ENCODE data around the gene SUPT6H. TPM values are rescaled to one million over a fixed set of nuclear protein-coding genes. Genes with fewer than 3 reads are reported as not detected.
"Not testable (repeated sequence)": the region's sequence is repeated elsewhere in the genome, so short reads cannot be mapped to it uniquely, and the experiment has no call there.

The SUPT6H gene
- polyA plus RNA-seq, 4 donors: 26.4 to 69.7 (median 29.0) TPM

DNA sequence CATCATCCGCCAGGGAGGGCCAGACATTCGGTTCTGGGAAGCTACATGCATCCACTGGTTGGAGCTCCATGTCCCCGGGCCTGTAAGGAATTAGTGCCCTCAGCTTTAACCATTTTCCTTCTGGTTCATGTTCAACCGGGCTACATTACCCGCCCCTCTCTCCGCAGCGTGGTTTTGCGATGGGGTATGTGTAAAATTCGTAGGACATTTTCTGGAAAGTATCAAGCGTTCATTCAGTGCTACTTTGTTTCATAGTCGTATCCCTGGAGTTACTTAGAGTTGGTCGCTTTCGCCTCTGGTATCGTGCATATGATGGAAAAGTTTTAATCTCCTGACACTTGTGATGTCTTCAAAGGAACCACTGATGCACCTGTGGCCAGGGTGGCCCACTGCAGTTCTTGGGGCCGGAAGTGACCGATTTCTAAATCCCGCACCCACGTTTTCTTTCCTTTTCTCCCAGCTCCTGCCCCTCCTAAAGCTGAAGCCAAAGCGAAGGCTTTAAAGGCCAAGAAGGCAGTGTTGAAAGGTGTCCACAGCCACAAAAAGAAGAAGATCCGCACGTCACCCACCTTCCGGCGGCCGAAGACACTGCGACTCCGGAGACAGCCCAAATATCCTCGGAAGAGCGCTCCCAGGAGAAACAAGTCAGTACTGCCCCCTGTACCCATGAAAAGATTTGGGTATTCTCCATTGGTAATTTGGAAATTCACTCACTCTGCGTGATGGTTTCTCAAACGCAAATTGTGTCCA is 58.4 kb downstream of the SUPT6H start:
- Histone ChIP-seq H3K27me3 (ENCODE audit: control insufficient read depth in 3 of 3, insufficient read depth in 3 of 3, low read length in 3 of 3) (peaks cover 0 to 5% (median 3%) of the 10 kb centered on the region in 3 donors), H3K4me3 (ENCODE audit: low read depth in 1 of 3, low read length in 3 of 3) (peak overlapping the region; percentile 58 to 93 (median 85)), H3K4me1 (ENCODE audit: control insufficient read depth in 3 of 3, insufficient read depth in 2 of 3, low read depth in 1 of 3, low read length in 2 of 3) (peaks cover 0 to 53% (median 2%) of the 10 kb centered on the region in 3 donors), H3K36me3 (ENCODE audit: control insufficient read depth in 3 of 3, insufficient read depth in 2 of 3, low read depth in 1 of 3, low read length in 3 of 3) (peaks cover 5 to 51% (median 11%) of the 10 kb centered on the region in 3 donors), H3K9me3 (ENCODE audit: control insufficient read depth in 2 of 2, insufficient read depth in 1 of 2, low read depth in 1 of 2, low read length in 1 of 2) (no peaks in the 10 kb centered on the region), H3K27ac (ENCODE audit: low read depth in 1 of 3, low read length in 2 of 3) (peak overlapping the region; percentile 58 to 95 (median 88))
- DNase-seq (peak in 1 of 2 donors; percentile 46), FAIRE-seq (no peak)
- WGBS, 3 donors: 0 to 2% (median 1%) methylated on average over 24 to 29 of the region's 30 CpGs

DNA sequence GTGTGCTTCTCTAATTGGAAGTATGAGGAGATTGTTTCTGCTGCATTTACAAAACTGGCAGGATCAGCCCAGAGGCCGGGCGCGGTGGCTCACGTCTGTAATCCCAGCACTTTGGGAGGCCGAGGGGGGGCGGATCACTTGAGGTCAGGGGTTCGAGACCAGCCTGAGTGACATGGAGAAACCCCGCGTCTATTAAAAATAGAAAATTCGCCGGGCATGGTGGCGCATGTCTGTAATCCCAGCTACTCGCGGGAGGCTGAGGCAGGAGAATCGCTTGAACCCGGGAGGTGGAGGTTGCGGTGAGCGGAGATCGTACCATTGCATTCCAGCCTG is 59.0 kb downstream of the SUPT6H start:
- Histone ChIP-seq H3K36me3 (ENCODE audit: control insufficient read depth in 3 of 3, insufficient read depth in 2 of 3, low read depth in 1 of 3, low read length in 3 of 3) (peaks cover 5 to 46% (median 11%) of the 10 kb centered on the region in 3 donors), H3K4me3 (ENCODE audit: low read depth in 1 of 3, low read length in 3 of 3) (peak overlapping the region; percentile 58 to 93 (median 85)), H3K4me1 (ENCODE audit: control insufficient read depth in 3 of 3, insufficient read depth in 2 of 3, low read depth in 1 of 3, low read length in 2 of 3) (peaks cover 0 to 56% (median 2%) of the 10 kb centered on the region in 3 donors)
- FAIRE-seq; H3K27me3 ChIP-seq (ENCODE audit: control insufficient read depth in 3 of 3, insufficient read depth in 3 of 3, low read length in 3 of 3); H3K27ac ChIP-seq (ENCODE audit: low read depth in 1 of 3, low read length in 2 of 3); H3K9me3 ChIP-seq (ENCODE audit: control insufficient read depth in 2 of 2, insufficient read depth in 1 of 2, low read depth in 1 of 2, low read length in 1 of 2); DNase-seq: not testable (repeated sequence)
- WGBS, 3 donors: 6 to 22% (median 10%) methylated on average over 19 of the region's 19 CpGs

DNA sequence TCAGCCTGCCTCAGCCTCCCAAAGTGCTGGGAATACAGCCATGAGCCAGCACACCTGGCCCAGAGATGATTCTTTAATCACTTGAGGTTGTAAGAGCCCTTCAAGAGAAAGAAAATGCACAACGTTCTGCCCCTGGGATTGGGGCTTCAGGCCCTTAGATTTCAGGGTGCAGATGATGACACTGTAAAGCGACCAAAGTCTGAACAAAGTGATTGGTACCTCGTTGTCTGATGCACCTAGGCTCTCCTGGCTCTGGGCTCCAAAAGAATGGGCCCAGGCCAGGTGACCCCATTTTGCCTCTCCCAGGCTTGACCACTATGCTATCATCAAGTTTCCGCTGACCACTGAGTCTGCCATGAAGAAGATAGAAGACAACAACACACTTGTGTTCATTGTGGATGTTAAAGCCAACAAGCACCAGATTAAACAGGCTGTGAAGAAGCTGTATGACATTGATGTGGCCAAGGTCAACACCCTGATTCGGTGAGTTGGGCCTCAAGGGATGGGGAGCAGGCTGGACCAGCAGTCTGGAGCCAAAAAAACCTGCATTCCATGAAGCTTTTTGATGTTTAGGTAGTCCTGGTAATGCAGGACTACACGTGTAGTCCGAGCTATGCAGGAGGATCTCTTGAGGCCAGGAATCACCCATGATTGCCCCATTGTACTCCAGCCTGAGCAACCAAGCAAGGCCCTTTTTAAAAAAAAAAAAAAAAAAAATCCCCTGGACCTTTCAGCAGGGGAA is 60.6 kb downstream of the SUPT6H start:
- no peak for FAIRE-seq
- Histone ChIP-seq H3K9me3 (ENCODE audit: control insufficient read depth in 2 of 2, insufficient read depth in 1 of 2, low read depth in 1 of 2, low read length in 1 of 2) (no peaks in the 10 kb centered on the region), H3K4me3 (ENCODE audit: low read depth in 1 of 3, low read length in 3 of 3) (no peak overlapping the region), H3K36me3 (ENCODE audit: control insufficient read depth in 3 of 3, insufficient read depth in 2 of 3, low read depth in 1 of 3, low read length in 3 of 3) (peaks cover 5 to 43% (median 11%) of the 10 kb centered on the region in 3 donors), H3K4me1 (ENCODE audit: control insufficient read depth in 3 of 3, insufficient read depth in 2 of 3, low read depth in 1 of 3, low read length in 2 of 3) (peaks cover 0 to 48% (median 2%) of the 10 kb centered on the region in 3 donors), H3K27me3 (ENCODE audit: control insufficient read depth in 3 of 3, insufficient read depth in 3 of 3, low read length in 3 of 3) (peaks cover 0 to 3% (median 0%) of the 10 kb centered on the region in 3 donors), H3K27ac (ENCODE audit: low read depth in 1 of 3, low read length in 2 of 3) (peak overlapping the region in 1 of 3 donors; percentile 26)
- 49 to 59% (median 54%) methylated on average over 7 of the region's 7 CpGs for WGBS, 3 donors
- DNase-seq: no peak

DNA sequence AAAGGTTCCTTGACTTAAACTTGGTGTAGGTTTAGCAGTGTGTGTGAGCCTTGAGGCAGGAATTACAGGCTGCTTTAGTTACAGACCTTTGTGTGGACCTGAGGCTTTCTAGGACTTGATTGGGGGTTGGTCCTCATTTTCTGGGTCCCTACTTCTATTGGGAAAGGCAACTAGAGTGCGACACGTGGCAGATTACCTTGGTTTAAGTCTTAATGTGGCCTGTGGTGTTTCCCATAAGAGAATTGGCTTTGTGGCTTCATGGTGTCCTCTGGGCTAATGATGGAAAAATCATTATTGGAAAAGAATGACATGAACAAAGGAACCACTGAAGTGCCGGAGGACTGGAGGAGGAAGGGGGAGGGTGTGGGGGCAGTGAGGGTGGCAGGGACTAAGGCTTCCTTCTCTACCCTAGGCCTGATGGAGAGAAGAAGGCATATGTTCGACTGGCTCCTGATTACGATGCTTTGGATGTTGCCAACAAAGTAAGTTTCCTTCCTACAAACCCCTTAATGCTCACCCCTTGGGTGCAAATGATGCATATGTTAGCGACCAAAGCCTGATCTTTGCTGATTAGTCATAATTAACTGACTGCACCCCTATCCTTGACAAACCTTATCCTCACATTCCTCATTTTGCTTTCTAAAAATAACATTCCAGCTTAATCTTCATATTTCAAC is 61.3 kb downstream of the SUPT6H start:
- Histone ChIP-seq H3K4me3 (ENCODE audit: low read depth in 1 of 3, low read length in 3 of 3) (no peak overlapping the region), H3K36me3 (ENCODE audit: control insufficient read depth in 3 of 3, insufficient read depth in 2 of 3, low read depth in 1 of 3, low read length in 3 of 3) (peaks cover 5 to 43% (median 11%) of the 10 kb centered on the region in 3 donors), H3K27me3 (ENCODE audit: control insufficient read depth in 3 of 3, insufficient read depth in 3 of 3, low read length in 3 of 3) (no peaks in the 10 kb centered on the region), H3K9me3 (ENCODE audit: control insufficient read depth in 2 of 2, insufficient read depth in 1 of 2, low read depth in 1 of 2, low read length in 1 of 2) (no peaks in the 10 kb centered on the region), H3K27ac (ENCODE audit: low read depth in 1 of 3, low read length in 2 of 3) (no peak overlapping the region), H3K4me1 (ENCODE audit: control insufficient read depth in 3 of 3, insufficient read depth in 2 of 3, low read depth in 1 of 3, low read length in 2 of 3) (peaks cover 0 to 43% (median 2%) of the 10 kb centered on the region in 3 donors)
- DNase-seq: no peak
- 66 to 79% (median 71%) methylated on average over 6 of the region's 6 CpGs for WGBS, 3 donors
- FAIRE-seq: no peak

DNA sequence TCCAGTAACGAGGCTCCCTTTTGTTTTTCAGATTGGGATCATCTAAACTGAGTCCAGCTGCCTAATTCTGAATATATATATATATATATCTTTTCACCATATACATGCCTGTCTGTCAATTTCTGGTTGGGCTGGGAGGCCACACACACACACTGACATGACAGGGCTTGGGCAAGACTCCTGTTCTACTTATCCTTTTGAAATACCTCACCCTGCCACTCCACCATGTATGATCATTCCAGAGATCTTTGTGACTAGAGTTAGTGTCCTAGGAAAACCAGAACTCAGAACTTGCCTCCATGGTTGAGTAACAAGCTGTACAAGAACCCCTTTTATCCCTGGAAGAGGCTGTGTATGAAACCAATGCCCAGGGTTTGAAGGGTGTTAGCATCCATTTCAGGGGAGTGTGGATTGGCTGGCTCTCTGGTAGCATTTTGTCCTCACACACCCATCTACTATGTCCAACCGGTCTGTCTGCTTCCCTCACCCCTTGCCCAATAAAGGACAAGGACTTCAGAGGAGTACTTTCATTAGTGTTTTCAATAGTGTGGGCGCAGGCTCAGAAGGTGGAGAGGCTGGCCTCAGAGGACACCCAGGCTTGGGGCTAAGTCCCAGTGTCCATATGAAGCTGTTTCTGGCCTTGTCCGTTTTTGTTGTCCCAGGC is 62.0 kb downstream of the SUPT6H start:
- peaks cover 0 to 37% (median 2%) of the 10 kb centered on the region in 3 donors for H3K4me1 ChIP-seq (ENCODE audit: control insufficient read depth in 3 of 3, insufficient read depth in 2 of 3, low read depth in 1 of 3, low read length in 2 of 3)
- not testable (repeated sequence) for FAIRE-seq; H3K27ac ChIP-seq (ENCODE audit: low read depth in 1 of 3, low read length in 2 of 3); H3K9me3 ChIP-seq (ENCODE audit: control insufficient read depth in 2 of 2, insufficient read depth in 1 of 2, low read depth in 1 of 2, low read length in 1 of 2); H3K4me3 ChIP-seq (ENCODE audit: low read depth in 1 of 3, low read length in 3 of 3); DNase-seq; H3K27me3 ChIP-seq (ENCODE audit: control insufficient read depth in 3 of 3, insufficient read depth in 3 of 3, low read length in 3 of 3)
- 56 to 65% (median 61%) methylated on average over 4 of the region's 4 CpGs for WGBS, 3 donors
- H3K36me3 ChIP-seq (ENCODE audit: control insufficient read depth in 3 of 3, insufficient read depth in 2 of 3, low read depth in 1 of 3, low read length in 3 of 3): peaks cover 5 to 43% (median 11%) of the 10 kb centered on the region in 3 donors

DNA sequence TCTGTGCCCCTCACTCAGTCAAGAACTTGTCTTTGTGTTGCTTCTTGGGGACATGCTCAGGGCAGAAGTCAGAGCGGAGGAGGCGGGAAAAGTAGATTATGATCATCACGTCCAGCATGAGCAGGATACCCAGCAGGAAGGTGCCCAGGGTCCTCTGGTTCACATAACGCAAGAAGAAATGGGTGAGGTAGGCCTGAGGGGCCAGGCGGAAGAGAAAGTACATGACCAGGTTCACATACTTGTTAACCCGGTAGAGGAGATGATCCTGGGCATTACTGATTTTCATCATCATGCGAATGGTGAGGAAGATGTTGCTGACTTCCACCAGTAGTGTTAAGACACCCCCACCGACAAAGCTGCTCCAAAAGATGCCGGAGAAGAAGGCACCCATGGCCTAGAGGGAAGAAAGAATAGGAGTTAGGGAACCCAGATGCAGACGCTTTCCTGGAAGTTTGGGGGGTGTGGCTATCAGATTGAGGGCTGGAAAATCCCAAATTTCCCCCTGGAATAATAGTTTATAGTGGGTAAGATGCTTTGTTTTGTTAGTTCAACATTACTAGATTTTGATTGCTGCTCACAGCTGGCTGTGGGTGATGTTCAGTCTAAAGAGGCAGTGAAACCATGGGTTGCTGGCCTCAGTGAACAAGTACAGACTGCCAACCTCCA is 62.6 kb downstream of the SUPT6H start:
- H3K27me3 ChIP-seq (ENCODE audit: control insufficient read depth in 3 of 3, insufficient read depth in 3 of 3, low read length in 3 of 3): no peaks in the 10 kb centered on the region
- peaks cover 0 to 37% (median 2%) of the 10 kb centered on the region in 3 donors for H3K4me1 ChIP-seq (ENCODE audit: control insufficient read depth in 3 of 3, insufficient read depth in 2 of 3, low read depth in 1 of 3, low read length in 2 of 3)
- peaks cover 5 to 43% (median 11%) of the 10 kb centered on the region in 3 donors for H3K36me3 ChIP-seq (ENCODE audit: control insufficient read depth in 3 of 3, insufficient read depth in 2 of 3, low read depth in 1 of 3, low read length in 3 of 3)
- H3K27ac ChIP-seq (ENCODE audit: low read depth in 1 of 3, low read length in 2 of 3): peak overlapping the region in 2 of 3 donors; percentile 67 to 99
- DNase-seq (no peak), FAIRE-seq (no peak)
- H3K4me3 ChIP-seq (ENCODE audit: low read depth in 1 of 3, low read length in 3 of 3): peak overlapping the region in 1 of 3 donors; percentile 60
- H3K9me3 ChIP-seq (ENCODE audit: control insufficient read depth in 2 of 2, insufficient read depth in 1 of 2, low read depth in 1 of 2, low read length in 1 of 2): no peaks in the 10 kb centered on the region
- WGBS, 3 donors: 65 to 75% (median 74%) methylated on average over 10 of the region's 10 CpGs

DNA sequence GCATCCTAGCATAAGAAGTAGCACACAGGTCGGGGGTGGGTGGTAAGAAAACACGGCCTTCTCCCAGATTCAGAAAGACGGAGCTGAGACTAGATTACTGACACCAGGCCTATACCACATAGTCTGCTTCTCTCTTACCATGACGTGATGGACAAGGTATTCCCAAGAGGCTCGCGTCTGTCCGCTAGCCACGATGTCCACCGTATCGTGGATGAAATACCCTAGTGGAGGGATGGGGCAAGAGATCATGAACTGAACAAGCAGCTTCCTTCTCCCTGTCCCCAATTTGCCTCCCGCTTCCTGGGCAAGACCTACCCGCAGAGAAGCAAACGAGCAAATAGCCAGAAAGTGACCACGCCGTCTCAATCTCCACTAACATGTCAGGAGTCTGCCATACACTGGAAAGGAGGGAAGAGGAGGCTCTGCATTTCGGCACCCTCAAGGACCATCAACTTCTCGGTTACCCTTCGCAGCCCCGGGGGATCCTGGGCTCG is 63.2 kb downstream of the SUPT6H start:
- Histone ChIP-seq H3K36me3 (ENCODE audit: control insufficient read depth in 3 of 3, insufficient read depth in 2 of 3, low read depth in 1 of 3, low read length in 3 of 3) (peaks cover 5 to 43% (median 11%) of the 10 kb centered on the region in 3 donors), H3K4me1 (ENCODE audit: control insufficient read depth in 3 of 3, insufficient read depth in 2 of 3, low read depth in 1 of 3, low read length in 2 of 3) (peaks cover 0 to 37% (median 2%) of the 10 kb centered on the region in 3 donors), H3K9me3 (ENCODE audit: control insufficient read depth in 2 of 2, insufficient read depth in 1 of 2, low read depth in 1 of 2, low read length in 1 of 2) (no peaks in the 10 kb centered on the region), H3K27me3 (ENCODE audit: control insufficient read depth in 3 of 3, insufficient read depth in 3 of 3, low read length in 3 of 3) (no peaks in the 10 kb centered on the region), H3K4me3 (ENCODE audit: low read depth in 1 of 3, low read length in 3 of 3) (peak overlapping the region in 2 of 3 donors; percentile 52 to 60), H3K27ac (ENCODE audit: low read depth in 1 of 3, low read length in 2 of 3) (peak overlapping the region; percentile 67 to 99 (median 73))
- 12 to 19% (median 12%) methylated on average over 20 of the region's 20 CpGs for WGBS, 3 donors
- no peak for FAIRE-seq
- peak; percentile 29 to 50 for DNase-seq

Measured in small intestine (tissue), 7 donors.